Posterior cingulate gyrus (tissue), 11 donors: ENCODE data around the gene PARD3.
A peak's percentile ranks its signal among the peaks of the same experiment; 100 is the strongest.

Source experiments
- DNase-seq, 10 donors: peaks; one replicate each; pipeline versions ENCODE4 v3.0.0 to v3.0.0-alpha.2; 2020 to 2021; ENCODE audit warnings: mixed read lengths in 3 of 10
- intact Hi-C: fragments of 100-400 bp; cut with DNase I; formaldehyde crosslinking; loops from one replicate; pipeline ENCODE4 v1.15.1; 2023

Gene PARD3

DNA sequence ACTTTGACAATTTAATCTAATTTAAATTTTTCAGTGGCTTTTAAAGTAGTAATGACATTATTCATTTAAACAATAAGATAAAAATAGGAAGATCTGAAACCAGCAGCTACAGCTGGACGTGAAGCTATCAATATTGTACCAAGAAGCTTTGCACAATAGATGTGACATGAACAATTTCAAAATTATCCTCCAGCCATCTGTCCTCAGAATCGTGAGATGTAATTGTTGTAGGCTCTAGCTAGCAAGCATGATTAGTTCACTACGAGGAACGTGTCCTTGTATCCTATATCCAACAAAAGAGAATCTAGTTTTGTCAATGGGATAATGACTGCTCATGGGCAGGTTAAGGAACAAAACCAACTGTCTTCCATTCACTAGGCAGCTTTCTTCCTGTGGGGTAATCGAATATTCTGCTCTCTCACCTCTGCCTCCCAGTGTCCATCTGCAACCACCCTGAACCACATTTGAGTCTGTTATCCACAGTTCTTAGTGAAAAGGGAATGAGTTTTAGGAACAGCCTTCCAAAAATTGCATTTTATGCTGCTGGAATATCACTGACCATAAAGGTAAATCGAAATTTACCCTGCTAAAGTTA is 247.3 kb downstream of the PARD3 start:
- DNase-seq, result no peak
- intact Hi-C loops, result no loop called here

DNA sequence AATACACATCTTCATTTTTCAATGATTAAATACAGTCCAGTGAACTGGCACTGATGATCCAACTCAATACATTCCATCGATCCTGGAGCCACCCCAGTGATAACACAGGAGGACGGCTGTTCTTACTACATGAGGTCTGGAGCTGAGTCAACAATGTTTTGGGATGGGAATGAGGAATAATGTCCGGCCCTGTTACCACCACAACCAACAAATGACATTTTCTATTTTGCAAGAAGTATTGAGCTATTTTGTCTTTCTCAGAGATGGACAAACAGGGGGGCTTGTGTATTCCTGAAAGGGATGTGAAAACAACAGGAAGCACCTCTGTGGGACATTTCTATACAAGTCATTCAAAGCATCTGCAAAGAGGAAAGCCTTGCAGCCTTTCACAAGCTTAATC is 249.2 kb downstream of the PARD3 start:
- DNase-seq, result no peak
- intact Hi-C loops, result no loop called here

DNA sequence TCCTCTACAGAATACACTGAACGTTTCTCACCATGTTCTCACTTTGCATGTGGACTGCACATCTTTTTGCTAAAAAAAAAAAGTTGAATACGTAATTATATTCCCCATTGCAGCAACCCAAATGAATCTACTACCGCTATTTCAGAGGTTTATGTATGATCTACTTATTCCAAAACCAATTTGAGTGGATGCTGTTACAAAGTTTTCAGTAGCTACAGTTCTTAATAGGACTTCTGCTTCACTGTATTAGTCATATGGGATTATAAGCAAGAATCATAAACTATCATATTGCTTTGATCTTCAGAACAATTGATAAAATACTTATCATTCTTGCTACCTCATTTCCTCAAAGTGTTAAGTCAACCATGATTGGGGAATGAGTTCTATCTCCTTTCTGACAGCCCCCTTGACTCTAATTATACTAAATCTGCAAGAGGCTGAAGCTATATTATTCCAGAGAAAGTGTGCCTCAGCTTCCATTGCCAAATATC is 257.0 kb downstream of the PARD3 start:
- intact Hi-C loops, result no loop called here
- DNase-seq, result no peak

DNA sequence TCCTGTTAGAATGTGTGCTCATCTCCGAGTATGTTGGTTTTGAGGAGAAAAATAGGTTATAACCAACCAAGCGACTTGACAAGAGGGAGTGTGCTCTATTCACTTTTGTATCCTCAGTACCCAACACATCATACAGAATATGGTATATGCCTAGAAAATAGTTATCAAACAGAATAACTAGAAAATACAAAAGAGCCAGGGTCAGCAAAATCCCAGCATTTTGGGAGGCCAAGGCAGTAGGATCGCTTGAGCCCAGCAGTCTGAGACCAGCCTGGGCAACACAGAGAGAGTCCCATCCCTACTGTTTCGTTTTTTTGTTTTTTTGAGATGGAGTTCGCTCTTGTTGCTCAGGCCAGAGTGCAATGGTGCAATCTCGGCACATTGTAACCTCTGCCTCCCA is 257.9 kb downstream of the PARD3 start:
- intact Hi-C loops, result no loop called here
- no peak for DNase-seq

DNA sequence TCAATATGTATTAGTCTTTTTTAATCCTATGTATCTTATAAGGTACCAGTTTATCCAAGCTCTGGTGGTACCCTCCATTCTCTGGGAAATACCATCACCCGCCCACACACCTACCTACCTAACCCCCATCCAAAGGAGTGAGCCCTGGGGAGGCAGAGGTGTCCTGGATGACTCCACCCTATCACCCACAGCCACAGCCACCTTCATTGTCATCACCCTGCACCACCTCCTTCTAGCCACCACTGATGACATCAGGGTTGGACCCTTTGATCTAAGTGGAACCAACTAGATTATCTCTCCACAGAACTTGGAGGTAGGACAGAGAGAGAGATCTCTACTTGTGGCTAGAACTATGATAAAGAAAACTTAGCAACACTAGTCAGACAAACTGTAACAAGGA is 259.4 kb downstream of the PARD3 start:
- no peak for DNase-seq
- intact Hi-C loops, result no loop called here

DNA sequence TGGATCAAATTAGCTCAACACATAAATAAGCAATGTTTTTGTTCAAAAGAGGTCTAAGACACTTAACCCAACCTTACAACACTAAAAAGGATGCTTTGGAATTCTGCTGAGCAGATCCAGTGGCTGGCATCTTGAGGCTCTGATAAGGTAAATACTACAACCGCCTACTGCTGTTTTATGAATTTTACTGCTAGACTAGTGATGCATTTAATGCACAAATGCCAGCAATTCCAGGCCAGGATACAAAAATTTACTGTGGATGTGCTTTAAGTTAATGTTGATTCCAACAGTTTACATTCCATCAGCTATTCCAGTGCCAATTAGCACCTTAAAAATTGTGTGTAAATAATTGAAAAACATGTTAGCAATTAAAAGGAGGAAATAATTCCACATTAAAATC is 261.3 kb downstream of the PARD3 start:
- DNase-seq, result no peak
- intact Hi-C loops, result no loop called here

DNA sequence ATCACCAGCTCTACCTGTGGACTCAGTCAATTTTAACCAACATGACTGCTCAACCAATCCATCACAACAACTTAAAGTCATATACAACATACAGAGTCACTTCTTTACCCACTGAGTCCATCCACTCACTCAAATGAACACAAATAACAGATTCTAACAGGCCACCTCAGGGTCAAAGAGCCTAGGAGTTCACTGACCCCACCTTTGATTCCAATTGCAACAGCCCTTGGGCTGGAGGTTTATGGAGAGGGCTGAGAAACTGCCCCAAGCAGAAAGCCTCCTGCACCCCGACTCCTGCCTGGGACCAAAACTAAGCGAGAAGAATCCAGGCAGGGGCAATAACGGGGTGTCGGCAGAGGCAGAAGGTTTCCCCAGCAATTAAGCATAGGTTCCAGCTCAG is 263.8 kb downstream of the PARD3 start:
- DNase-seq, result no peak
- intact Hi-C loops, result no loop called here

DNA sequence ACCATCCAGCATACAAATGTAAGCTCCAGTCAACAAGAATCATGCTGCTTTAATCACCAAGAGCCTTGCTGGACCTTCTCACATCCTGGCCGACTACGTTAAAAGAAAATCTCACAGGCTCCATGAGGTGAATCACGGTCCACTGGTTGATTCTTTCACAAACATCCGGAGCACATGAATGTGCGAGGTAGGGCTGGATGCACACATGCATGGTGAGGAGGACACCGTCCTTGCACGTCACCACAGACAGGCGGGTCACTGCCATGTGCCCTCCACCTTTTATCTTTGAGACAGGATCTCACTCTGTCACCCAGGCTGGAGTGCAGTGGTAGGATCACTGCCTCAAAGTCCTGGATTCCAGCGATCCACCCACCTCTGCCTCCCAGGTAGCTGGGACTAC is 265.1 kb downstream of the PARD3 start:
- intact Hi-C loops, result no loop called here
- DNase-seq, result no peak

DNA sequence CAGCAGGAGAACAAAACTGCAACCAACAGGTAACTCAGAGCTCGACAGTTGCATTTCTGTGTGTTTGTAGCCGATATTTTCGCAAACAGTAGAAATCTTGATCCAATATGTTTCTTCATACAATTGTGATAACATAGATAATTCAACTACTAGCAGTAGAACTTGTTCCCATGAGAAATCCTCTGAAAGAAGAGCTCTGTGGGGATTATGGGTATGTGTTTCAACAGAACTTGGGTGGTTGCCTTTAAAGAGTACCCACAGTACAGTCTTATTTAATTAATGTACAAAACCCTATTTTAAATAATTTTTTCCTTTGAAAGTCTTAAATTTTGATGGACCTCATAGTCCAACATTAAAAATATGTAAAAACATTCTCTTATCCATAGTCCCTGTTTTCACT is 266.1 kb downstream of the PARD3 start:
- intact Hi-C loops, result no loop called here

DNA sequence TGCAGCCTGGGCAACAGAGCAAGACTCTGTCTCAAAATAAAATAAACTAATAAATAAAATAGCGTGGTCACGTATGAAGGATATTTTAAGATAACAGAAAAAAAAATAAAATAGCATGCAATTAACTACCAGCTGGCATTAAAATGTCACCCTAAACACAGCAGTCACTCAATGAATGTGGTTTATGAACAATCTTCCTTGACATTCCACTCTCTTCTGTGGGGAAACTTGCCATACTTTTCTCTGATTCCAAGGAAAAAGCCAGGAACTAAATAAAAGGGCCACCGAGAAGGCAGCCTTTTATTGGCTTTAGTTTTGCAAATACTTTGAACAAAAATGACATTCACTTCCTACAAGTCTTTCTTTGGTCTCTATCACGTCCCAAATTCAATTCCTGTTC is 266.6 kb downstream of the PARD3 start:
- DNase-seq, result no peak
- intact Hi-C loops, result no loop called here

More for the DNA sequence above, 266.1 kb downstream of the PARD3 start:
- DNase-seq, result no peak

DNA sequence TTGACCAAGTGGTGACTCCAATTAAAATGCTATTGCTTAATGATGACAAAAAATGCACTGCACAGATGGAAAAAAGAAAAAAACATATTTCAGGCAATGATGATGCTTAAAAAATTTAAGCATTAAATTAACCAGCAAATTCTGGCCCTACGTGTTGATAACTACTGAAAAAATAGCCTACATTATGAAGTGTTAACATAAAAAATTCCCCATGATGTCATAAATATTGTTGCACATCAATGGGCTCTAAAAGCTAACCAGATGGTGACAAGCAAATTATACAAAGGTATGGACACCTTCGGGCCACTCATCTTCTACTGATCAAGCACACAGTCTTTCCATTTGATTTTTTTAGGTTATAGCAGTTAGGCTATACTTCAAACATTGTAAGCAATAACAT is 267.4 kb downstream of the PARD3 start:
- intact Hi-C loops, result no loop called here
- no peak for DNase-seq

DNA sequence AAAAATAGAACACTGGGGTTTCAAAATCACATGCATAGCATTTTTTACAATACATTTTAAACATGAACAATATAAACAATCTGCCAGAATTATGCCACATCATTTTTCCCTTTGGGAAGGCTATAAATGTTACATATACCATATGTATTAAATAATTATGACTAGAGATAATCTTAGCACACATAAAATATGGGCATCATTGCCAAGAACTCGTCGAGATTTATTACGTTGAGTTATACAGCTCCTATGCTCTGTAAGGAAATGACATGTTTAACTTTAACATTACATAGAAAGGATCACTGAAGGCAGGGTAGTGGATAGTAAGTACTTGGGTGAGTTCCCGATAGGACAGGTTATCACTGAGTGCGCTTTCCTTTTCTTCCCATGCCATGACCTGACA is 267.8 kb downstream of the PARD3 start:
- no peak for DNase-seq
- intact Hi-C loops, result no loop called here

DNA sequence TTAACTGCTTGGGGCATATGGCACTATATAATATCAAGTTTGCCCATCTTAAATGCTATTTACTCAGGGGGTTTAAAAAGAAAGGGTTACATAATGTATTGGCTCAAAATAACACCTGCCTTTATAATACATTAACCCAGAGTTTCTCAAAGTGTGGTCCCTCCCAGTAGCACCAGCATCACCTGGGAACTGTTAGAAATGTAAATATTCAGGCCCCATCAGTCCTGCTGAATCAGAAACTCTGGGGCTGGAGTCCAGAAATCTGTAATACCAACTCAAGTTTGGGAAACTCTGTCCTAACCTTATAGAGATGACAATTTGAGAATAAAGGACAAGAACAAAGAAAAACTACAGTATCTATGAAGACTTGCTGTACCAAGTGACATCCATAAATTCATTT is 270.7 kb downstream of the PARD3 start:
- no peak for DNase-seq

DNA sequence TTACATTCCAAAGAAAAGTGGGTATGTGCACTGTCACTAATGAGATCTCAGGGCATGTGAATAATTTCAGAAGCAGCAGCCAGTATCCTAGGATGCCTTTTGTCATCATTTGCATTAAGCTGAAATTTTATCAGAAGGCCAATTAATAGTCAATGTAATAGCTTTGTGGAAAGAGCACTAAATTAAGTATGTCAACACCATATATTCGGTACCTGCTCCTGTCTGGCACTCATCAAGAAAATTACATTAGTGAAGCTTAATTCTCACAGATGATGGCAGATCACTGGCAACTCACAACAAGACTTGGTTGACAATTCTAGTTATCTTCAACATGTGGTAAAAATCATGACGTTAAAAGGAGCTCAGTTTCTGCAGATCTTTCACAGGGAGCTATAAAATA is 271.4 kb downstream of the PARD3 start:
- no peak for DNase-seq

More for the DNA sequence above, 270.7 kb downstream of the PARD3 start:
- intact Hi-C loops, result no loop called here

DNA sequence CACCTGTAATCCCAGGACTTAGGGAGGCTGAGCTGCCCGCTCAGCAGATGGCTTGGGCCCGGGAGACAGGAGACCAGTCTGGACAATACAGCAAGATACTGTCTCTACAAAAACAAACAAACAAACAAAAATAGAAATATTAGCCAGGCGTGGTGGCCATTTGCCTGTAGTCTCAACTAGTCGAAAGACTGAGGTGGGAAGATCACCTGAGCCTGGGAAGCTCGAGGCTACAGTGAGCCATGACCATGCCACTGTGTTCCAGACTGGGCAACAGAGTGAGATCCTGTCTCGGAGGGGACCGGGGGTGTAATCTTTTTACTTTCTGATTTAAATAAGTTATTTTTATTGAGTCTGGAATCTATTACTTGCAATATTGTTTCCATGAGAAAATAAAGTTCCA is 274.6 kb downstream of the PARD3 start:
- DNase-seq, result no peak
- intact Hi-C loops, result no loop called here

More for the DNA sequence above, 271.4 kb downstream of the PARD3 start:
- intact Hi-C loops, result no loop called here

DNA sequence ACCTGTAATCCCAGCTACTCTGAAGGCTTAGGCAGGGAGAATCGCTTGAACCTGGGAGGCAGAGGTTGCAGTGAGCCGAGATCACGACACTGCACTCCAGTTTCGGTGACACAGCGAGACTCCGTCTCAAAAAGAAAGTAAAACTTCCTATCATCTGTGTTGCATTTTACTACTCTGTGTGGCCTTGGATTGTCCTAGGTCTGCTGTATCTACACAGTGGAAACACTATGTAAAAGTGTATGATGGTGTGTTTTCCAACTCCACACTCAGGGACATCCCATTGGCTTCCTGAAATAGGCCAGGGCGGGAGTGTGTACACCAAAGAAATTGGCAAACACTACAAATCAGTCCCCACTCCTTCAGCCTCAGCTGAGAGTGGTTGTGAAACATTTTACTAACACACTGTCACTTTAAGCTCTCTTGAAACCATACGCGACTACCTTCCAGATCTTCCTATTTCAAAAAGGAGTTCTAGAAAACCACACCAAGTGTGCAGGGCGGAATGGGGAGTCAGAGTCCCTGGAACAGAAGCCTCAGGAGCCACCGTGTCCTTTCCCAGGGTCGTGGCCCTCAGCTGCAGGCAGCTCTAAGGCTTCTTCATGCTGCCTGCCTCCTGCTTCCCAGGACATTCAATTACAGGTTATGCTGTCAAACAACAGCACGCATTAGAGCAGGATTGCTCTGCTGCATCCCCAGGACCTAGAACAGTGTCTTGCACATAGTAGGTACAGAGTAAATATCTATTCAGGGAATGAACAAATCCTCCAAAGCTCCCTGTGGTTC is 275.4 kb downstream of the PARD3 start:
- DNase-seq, result no peak

DNA sequence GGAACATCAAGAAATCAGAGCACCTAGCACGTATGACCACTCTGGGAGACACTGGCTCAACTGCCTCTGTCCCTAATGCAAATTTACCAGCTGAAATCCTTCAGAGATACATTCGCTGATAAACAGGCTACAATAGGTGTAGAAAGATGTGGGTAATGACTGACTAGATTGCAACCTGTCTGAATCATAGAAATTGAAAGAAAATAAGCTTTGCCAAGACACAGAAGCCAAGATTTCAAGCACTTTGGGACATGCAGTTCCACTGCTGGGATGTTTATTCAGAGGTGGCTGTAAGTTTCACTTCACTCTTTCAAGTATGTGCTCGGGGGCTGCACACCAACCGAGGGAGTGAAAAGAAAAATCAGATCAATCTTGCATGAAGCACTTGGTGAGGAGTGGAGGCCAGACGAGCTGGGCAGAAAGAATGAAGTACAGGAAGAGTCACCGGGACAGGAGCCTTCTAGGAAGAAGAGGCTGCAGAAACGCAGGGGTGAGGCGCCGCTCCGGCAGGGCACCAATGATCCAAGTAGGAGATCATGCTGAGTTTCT is 276.7 kb downstream of the PARD3 start:
- intact Hi-C loops, result no loop called here
- DNase-seq, result peak in 2 of 10 donors; percentile 8 to 68

More for the DNA sequence above, 275.4 kb downstream of the PARD3 start:
- intact Hi-C loops, result no loop called here

DNA sequence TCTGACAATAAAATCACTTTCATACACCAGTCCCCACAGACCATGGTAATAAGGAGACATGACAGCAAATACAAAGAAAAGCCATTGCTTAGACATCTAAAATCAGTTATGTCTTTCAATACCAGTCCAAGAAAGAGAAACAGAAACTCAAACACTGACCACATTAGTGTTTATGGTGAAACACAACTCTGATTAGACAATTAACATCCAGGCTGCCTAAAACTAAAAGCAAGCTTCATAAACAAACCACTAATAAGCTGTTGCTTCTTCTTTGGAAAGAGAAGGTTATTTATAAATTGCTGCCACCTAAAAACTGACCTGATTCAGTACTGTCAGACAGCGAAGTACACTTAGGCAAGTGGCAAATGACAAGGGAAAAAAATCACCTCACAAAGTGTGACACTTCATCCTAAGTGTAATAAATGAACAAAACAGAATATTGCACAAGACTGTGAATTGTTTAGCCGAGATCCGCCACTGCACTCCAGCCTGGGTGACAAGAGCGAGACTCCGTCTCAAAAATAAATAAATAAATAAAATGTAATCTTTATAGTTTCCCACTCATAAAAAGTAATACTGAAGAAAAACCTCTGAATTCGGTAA is 277.4 kb downstream of the PARD3 start:
- intact Hi-C loops, result no loop called here
- DNase-seq, result no peak

DNA sequence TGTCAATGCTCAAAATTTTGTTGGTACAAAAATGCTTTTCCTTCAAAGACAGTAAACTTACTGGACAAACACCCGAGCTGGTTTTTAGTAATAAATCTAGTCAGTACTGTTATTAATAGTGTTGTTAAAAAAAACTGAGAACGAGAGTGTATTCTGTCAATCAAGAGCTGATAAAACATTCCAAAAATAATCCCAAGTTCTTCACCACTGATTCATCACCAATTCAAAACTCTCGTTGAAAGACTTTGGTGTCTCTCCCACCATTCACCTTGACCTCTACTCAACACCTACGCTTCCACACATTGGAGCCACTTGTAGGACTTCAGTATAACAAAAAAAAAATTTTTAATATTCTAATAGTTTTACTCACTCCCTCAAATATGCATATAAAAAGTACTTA is 279.2 kb downstream of the PARD3 start:
- no peak for DNase-seq
- intact Hi-C loops, result no loop called here

DNA sequence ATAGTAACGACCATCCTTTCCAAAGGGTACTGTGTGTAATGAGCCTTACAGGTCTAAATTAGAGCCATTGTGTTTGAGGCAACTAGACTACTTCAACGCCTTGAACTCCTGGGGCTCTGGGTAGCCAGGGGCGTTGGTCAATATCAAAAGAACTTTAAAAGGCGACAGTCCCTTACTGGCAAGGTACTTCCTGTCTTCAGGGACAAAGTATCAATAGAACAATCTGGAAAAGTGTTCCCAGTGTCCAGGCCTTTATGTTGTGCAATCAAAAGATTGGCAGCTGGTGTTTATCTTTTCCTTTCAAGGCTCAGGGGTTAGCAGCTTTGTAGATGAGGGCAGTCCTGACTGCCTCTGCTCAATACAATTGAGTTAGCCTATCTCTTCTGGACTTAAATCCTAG is 284.3 kb downstream of the PARD3 start:
- intact Hi-C loops, result no loop called here
- DNase-seq, result no peak

DNA sequence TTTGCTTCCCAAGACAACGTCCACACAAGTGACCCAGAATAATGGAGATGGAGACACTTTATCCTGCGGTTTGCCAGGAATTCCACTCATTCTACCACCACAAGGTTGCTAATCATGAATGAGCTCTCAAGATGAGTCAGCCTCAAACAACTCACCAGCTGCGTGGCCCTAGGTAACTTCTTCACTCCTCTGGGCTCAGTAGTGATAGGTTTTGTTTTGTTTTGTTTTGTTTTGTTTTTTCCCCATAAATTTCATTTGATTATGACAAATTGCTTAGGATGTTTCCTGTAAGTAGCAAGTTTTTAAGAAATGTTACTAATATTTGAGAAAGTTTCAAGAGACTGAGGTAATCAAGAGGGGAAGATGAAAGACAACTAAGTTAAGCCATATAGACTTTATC is 286.8 kb downstream of the PARD3 start:
- intact Hi-C loops, result loop anchor here (5.0 kb wide), 1 partner anchor 109 kb away; no protein-coding TSS in a partner anchor
- no peak for DNase-seq
